HepG2 (cell line): ENCODE results near the gene STRA6. TPM values are rescaled to one million over a fixed set of nuclear protein-coding genes. Genes with fewer than 3 reads are reported as not detected.

Experiments
- ATAC-seq: fragments of 200-7000 bp; cut with Tn5 transposase; 3 replicates; pipeline ENCODE4 v1.9.1; 2020; ENCODE audit warnings: mild to moderate bottlenecking, moderate library complexity
- BruUV-seq: library from RNA; stranded (reverse); fragments of 400-500 nt; replicated peaks from 2 replicates; lab custom pipeline; 2021; lab: Mats Ljungman, UMichigan
- CTCF ChIA-PET: fragments of 300-600 bp; formaldehyde crosslinking; extraction: SDS; loops from one replicate; lab custom pipeline; 2021; ENCODE audit warnings: low total read pairs, inconsistent platforms, low intra/inter-chr PET ratio; lab: Yijun Ruan, JAX
- POLR2A ChIA-PET: fragments of 350-600 bp; sonication (Branson Sonifier 250); formaldehyde crosslinking; loops from one replicate; lab custom pipeline; 2020; ENCODE audit warnings: antibody characterized with exemption, inconsistent platforms; lab: Yijun Ruan, JAX
- DNase-seq: peaks from one replicate; pipeline ENCODE4 v3.0.0-alpha.2; 2015; ENCODE audit warnings: low spot score
- FAIRE-seq: peaks from 3 replicates; lab custom pipeline; 2011; peaks lifted over from hg19 to GRCh38; lab: Jason Lieb, UNC
- H2AFZ ChIP-seq: one replicate; pipeline ENCODE4 v1.6.1; 2011; ENCODE audit warnings: low read length, inconsistent platforms
- H3K27ac ChIP-seq: fragments of 300-600 bp; 3 replicates; pipeline ENCODE4 v1.8.0; 2011; ENCODE audit warnings: mixed run types, mild to moderate bottlenecking, mixed read lengths, low read length, inconsistent platforms; ENCODE audit not compliant: insufficient read depth; ENCODE audit errors: extremely low read length
- H3K27me3 ChIP-seq, 2 experiments: fragments of 200-600 bp in 1 of 2; 2 replicates in 1 of 2; 3 replicates in 1 of 2; pipeline versions ENCODE4 v1.6.0 to v1.8.0; 2011; ENCODE audit warnings: low read length in 2 of 2, mild to moderate bottlenecking in 2 of 2, moderate library complexity in 2 of 2, inconsistent platforms in 1 of 2; ENCODE audit not compliant: insufficient read depth in 2 of 2, control insufficient read depth in 1 of 2
- H3K36me3 ChIP-seq, 2 experiments: fragments of 200-600 bp in 1 of 2; replicated peaks in 1 of 2; 2 replicates in 1 of 2; 3 replicates in 1 of 2; pipeline versions ENCODE4 v1.5.1 to v1.8.0; 2011; ENCODE audit warnings: low read length in 2 of 2, inconsistent platforms in 1 of 2; ENCODE audit not compliant: insufficient read depth in 2 of 2, control insufficient read depth in 1 of 2
- H3K4me1 ChIP-seq: 2 replicates; pipeline ENCODE4 v1.5.1; 2012; ENCODE audit warnings: low read length, inconsistent platforms; ENCODE audit not compliant: insufficient read depth
- H3K4me2 ChIP-seq: 2 replicates; pipeline ENCODE4 v1.6.0; 2011; ENCODE audit warnings: low read depth, low read length, inconsistent platforms
- H3K4me3 ChIP-seq, 3 experiments: fragments of 200-600 bp in 1 of 3; sonication (generic), shearing (Covaris generic) in 1 of 3; replicated peaks in 1 of 3; 2 replicates each; pipeline ENCODE4 v1.5.1; 2011 to 2016; ENCODE audit warnings: low read length in 3 of 3, inconsistent platforms in 2 of 3, low read depth in 2 of 3, mild to moderate bottlenecking in 2 of 3, control low read depth in 1 of 3, mixed read lengths in 1 of 3; ENCODE audit not compliant: insufficient read depth in 1 of 3
- H3K79me2 ChIP-seq: one replicate; pipeline ENCODE4 v1.6.1; 2011; ENCODE audit warnings: low read length, inconsistent platforms; ENCODE audit not compliant: insufficient read depth
- H3K9ac ChIP-seq: 2 replicates; pipeline ENCODE4 v1.6.0; 2011; ENCODE audit warnings: mild to moderate bottlenecking, low read depth, low read length, inconsistent platforms; ENCODE audit not compliant: insufficient read depth
- H3K9me3 ChIP-seq: 2 replicates; pipeline ENCODE4 v1.5.1; 2012; ENCODE audit warnings: mild to moderate bottlenecking, low read length
- H4K20me1 ChIP-seq: 2 replicates; pipeline ENCODE4 v1.6.0; 2011; ENCODE audit warnings: inconsistent platforms, mild to moderate bottlenecking, low read length, moderate library complexity; ENCODE audit not compliant: insufficient read depth
- CREB1 ChIP-seq, 2 experiments: fragments of 450-650 bp in 1 of 2; IDR thresholded peaks; 2 replicates each; pipeline ENCODE4 v1.6.1; 2016 to 2017; ENCODE audit warnings: control low read depth in 1 of 2, mild to moderate bottlenecking in 1 of 2, missing compliant biosample characterization in 1 of 2, missing genetic modification characterization in 1 of 2
- KLF16 ChIP-seq, 2 experiments: sonication (generic) in 1 of 2; formaldehyde crosslinking in 1 of 2; IDR thresholded peaks; 2 replicates each; pipeline versions ENCODE4 v1.6.1 to v1.8.0; 2016 to 2023; ENCODE audit warnings: missing genetic modification reagents in 2 of 2, missing compliant biosample characterization in 1 of 2
- TAF1 ChIP-seq: sonication (generic); formaldehyde crosslinking; IDR thresholded peaks from 2 replicates; pipeline ENCODE4 v1.4.0; 2020; ENCODE audit warnings: missing genetic modification reagents
- ZNF143 ChIP-seq: sonication (generic); formaldehyde crosslinking; IDR thresholded peaks from 2 replicates; pipeline ENCODE4 v1.4.0; 2020; ENCODE audit warnings: missing genetic modification reagents
- ZNF3 ChIP-seq: IDR thresholded peaks from 2 replicates; pipeline ENCODE4 v1.7.0; 2017; ENCODE audit warnings: inconsistent platforms
- ZSCAN29 ChIP-seq: sonication (generic); formaldehyde crosslinking; conservative IDR thresholded peaks from 2 replicates; pipeline ENCODE4 v1.4.0; 2020; ENCODE audit warnings: mild to moderate bottlenecking, missing genetic modification reagents
- WGBS: methylation state at CpG from one replicate; pipeline ENCODE4 v1.1.6; 2017; ENCODE audit warnings: low lambda C conversion rate; 5-methylcytosine and 5-hydroxymethylcytosine counted together
- in situ Hi-C: cut with HindIII; loops from 2 replicates; pipeline ENCODE4 v1.10.0; 2017; ENCODE audit warnings: low pct_unique_long_range_greater_than_20kb; ENCODE audit not compliant: extremely low pct_ligation_motif_present
- intact Hi-C: fragments of 100-400 bp; cut with micrococcal nuclease; formaldehyde crosslinking; loops from one replicate; pipeline ENCODE4 v1.10.0; 2022; ENCODE audit not compliant: unreplicated experiment
- polyA plus RNA-seq, 8 experiments: library from polyadenylated mRNA; depleted of rRNA in 3 of 8; stranded (reverse) in 7 of 8; unstranded in 1 of 8; fragments of >200 nt; fragmentation: Illumina TruSeq in 4 of 8; extraction: Trizol in 4 of 8; gene quantifications; 2 replicates each; pipeline versions ENCODE4 v1.2.1 to v1.2.3, GENCODE V29; 2011 to 2016; ENCODE audit warnings: low read depth in 4 of 8, missing spikeins in 1 of 8, mixed read lengths in 1 of 8; ENCODE audit not compliant: insufficient read depth in 1 of 8
- total RNA-seq, 5 experiments: library from RNA; depleted of rRNA; stranded (reverse); fragments of >200 nt; fragmentation: Illumina TruSeq; extraction: Trizol; gene quantifications; 2 replicates each; pipeline ENCODE4 v1.2.3, GENCODE V29; 2016; ENCODE audit warnings: low read depth in 1 of 5
- TF ChIP-seq, protein P1 (sequence below): sonication (generic); formaldehyde crosslinking; IDR thresholded peaks from 2 replicates; pipeline ENCODE4 v1.5.0; 2020; ENCODE audit warnings: mild to moderate bottlenecking, missing genetic modification reagents, borderline replicate concordance

Gene STRA6
- total and polyA plus RNA-seq, 2 of the 13 experiments (the other 11 are each of a cell fraction or from before 2014, with no cell fraction given) = 1.6 to 2.1 TPM

DNA sequence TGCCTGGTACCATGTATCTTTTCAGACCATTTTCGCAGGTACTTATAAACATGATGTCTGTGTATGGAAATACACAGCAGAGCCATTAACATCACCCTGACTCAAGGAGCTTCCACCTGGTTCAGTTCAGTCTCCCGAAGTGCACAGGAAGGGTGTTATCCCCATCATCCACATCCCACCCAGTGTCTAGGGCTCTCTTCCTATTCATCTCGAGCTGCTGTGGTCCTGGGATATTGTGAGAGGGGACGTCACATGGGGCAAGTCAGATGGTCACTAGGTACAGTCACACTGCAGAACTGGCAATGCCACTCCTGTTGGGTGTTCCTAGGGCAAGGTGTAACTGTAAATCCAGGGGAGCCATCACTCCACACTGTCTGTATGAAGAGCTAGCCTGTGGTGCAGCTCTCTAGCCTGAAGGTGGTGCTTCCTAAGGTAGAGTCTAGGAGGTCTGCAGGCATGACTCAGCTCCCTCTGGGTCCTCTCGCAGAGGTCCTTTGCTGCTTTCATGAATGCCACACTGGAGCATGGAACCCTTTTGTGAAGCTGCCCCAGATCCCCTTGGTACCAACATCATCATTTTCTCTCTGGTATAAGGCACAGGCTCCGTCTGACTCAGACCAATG is 58.3 kb downstream of the STRA6 start (continued):
- TF ChIP-seq, protein P1, sequence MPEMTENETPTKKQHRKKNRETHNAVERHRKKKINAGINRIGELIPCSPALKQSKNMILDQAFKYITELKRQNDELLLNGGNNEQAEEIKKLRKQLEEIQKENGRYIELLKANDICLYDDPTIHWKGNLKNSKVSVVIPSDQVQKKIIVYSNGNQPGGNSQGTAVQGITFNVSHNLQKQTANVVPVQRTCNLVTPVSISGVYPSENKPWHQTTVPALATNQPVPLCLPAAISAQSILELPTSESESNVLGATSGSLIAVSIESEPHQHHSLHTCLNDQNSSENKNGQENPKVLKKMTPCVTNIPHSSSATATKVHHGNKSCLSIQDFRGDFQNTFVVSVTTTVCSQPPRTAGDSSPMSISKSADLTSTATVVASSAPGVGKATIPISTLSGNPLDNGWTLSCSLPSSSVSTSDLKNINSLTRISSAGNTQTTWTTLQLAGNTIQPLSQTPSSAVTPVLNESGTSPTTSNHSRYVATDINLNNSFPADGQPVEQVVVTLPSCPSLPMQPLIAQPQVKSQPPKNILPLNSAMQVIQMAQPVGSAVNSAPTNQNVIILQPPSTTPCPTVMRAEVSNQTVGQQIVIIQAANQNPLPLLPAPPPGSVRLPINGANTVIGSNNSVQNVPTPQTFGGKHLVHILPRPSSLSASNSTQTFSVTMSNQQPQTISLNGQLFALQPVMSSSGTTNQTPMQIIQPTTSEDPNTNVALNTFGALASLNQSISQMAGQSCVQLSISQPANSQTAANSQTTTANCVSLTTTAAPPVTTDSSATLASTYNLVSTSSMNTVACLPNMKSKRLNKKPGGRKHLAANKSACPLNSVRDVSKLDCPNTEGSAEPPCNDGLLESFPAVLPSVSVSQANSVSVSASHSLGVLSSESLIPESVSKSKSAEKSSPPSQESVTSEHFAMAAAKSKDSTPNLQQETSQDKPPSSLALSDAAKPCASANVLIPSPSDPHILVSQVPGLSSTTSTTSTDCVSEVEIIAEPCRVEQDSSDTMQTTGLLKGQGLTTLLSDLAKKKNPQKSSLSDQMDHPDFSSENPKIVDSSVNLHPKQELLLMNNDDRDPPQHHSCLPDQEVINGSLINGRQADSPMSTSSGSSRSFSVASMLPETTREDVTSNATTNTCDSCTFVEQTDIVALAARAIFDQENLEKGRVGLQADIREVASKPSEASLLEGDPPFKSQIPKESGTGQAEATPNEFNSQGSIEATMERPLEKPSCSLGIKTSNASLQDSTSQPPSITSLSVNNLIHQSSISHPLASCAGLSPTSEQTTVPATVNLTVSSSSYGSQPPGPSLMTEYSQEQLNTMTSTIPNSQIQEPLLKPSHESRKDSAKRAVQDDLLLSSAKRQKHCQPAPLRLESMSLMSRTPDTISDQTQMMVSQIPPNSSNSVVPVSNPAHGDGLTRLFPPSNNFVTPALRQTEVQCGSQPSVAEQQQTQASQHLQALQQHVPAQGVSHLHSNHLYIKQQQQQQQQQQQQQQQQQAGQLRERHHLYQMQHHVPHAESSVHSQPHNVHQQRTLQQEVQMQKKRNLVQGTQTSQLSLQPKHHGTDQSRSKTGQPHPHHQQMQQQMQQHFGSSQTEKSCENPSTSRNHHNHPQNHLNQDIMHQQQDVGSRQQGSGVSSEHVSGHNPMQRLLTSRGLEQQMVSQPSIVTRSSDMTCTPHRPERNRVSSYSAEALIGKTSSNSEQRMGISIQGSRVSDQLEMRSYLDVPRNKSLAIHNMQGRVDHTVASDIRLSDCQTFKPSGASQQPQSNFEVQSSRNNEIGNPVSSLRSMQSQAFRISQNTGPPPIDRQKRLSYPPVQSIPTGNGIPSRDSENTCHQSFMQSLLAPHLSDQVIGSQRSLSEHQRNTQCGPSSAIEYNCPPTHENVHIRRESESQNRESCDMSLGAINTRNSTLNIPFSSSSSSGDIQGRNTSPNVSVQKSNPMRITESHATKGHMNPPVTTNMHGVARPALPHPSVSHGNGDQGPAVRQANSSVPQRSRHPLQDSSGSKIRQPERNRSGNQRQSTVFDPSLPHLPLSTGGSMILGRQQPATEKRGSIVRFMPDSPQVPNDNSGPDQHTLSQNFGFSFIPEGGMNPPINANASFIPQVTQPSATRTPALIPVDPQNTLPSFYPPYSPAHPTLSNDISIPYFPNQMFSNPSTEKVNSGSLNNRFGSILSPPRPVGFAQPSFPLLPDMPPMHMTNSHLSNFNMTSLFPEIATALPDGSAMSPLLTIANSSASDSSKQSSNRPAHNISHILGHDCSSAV (CRISPR knock-in tag) = no peak
- no peak for TF ChIP-seq TAF1 (CRISPR knock-in tag)
- TF ChIP-seq, all 625 proteins: peak for 4

DNA sequence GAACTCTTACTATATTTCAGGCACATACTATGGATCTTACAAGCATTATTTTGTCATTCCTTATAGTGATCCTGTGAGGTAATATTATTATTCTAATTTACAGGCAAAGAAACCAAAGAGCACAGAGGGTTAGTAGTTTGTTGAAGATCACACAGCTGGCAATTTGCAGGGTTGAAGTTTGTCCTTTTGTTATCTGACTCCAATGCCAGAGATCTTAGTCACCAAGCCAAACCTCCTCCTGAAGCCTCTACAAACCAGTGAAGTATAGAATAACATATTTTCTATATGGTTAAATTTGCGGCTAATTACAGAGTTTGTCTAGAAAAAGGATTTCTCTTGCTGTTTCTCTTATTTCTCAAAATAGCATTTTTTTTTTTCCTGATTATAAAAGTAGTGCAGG is 61.0 kb downstream of the STRA6 start:
- no peaks in the 10 kb centered on the region for H3K36me3 ChIP-seq
- no peak overlapping the region for H3K9ac ChIP-seq
- 0 out of 2 replicates have a peak, but pooled peaks cover 3% of the 10 kb centered on the region for H4K20me1 ChIP-seq
- H2AFZ ChIP-seq = no peak overlapping the region
- H3K27ac ChIP-seq = no peak overlapping the region
- H3K4me2 ChIP-seq = no peak overlapping the region
- ChIA-PET CTCF (no interaction called here), POLR2A (no interaction called here)
- DNase-seq (no peak), FAIRE-seq (no peak), ATAC-seq (no peak)
- WGBS = 85% methylated on average over 1 of the region's 1 CpG
- in situ Hi-C loops (no loop called here), intact Hi-C loops (no loop called here)
- no peaks in the 10 kb centered on the region for H3K9me3 ChIP-seq
- no peaks in the 10 kb centered on the region for H3K79me2 ChIP-seq
- peaks cover 10 to 23% of the 10 kb centered on the region in 2 experiments for H3K27me3 ChIP-seq
- no peaks in the 10 kb centered on the region for H3K4me1 ChIP-seq
- TF ChIP-seq ZNF3 (CRISPR knock-in tag) = no peak
- TF ChIP-seq KLF16 (CRISPR knock-in tag; IDR thresholded peaks at IDR 0.05) = no peak
- TF ChIP-seq CREB1 (IDR thresholded peaks at IDR 0.05) = no peak
- no peak for TF ChIP-seq CREB1 (CRISPR knock-in tag; IDR thresholded peaks at IDR 0.05)
- no peak for TF ChIP-seq ZSCAN29 (CRISPR knock-in tag)
- no peak for TF ChIP-seq ZNF143 (CRISPR knock-in tag)
- no TSS peak for BruUV-seq
- H3K4me3 ChIP-seq = no peak overlapping the region
